ENCODE results near the gene SH3TC2.

DNA sequence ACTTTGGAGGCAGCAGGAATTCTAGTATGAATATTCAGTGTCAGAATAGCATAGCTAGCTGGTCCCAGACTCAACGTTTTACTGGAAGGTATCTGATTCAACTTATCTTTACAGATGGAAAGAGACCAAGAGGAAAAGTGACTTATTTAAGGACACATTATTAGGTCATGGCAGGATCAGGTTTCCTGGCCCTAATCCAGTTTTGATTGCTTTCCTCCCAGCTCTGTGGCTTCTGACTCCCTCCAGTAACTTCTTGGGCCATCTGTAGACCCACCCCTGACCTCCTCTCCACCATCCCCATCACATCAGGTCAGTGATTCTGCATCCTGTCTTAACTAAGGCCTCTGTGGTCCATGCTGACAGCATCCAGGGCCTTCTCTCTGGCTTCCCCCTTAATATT is 38.4 kb downstream of the SH3TC2 start:
- TF ChIP-seq, protein P1, sequence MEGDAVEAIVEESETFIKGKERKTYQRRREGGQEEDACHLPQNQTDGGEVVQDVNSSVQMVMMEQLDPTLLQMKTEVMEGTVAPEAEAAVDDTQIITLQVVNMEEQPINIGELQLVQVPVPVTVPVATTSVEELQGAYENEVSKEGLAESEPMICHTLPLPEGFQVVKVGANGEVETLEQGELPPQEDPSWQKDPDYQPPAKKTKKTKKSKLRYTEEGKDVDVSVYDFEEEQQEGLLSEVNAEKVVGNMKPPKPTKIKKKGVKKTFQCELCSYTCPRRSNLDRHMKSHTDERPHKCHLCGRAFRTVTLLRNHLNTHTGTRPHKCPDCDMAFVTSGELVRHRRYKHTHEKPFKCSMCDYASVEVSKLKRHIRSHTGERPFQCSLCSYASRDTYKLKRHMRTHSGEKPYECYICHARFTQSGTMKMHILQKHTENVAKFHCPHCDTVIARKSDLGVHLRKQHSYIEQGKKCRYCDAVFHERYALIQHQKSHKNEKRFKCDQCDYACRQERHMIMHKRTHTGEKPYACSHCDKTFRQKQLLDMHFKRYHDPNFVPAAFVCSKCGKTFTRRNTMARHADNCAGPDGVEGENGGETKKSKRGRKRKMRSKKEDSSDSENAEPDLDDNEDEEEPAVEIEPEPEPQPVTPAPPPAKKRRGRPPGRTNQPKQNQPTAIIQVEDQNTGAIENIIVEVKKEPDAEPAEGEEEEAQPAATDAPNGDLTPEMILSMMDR (IDR thresholded peaks at IDR 0.05), result no peak
- no peak for TF ChIP-seq POLR2A (IDR thresholded peaks at IDR 0.05)
